GM12891 (cell line): ENCODE results near the gene GJD3.

Experiments
- DNase-seq: peaks from one replicate; pipeline ENCODE4 v3.0.0; 2011; ENCODE audit warnings: low spot score; ENCODE audit not compliant: insufficient read length
- FAIRE-seq: peaks from 2 replicates; lab custom pipeline; 2011; peaks lifted over from hg19 to GRCh38; lab: Jason Lieb, UNC
- PAX5 ChIP-seq: IDR thresholded peaks from 2 replicates; pipeline ENCODE4 v1.6.1; 2011; ENCODE audit warnings: low read length, moderate library complexity, mild to moderate bottlenecking; ENCODE audit not compliant: insufficient read depth, severe bottlenecking
- POLR2A ChIP-seq: IDR thresholded peaks from 2 replicates; pipeline ENCODE4 v1.6.1; 2011; ENCODE audit warnings: low read depth, low read length, control low read depth
- POLR2AphosphoS5 ChIP-seq: IDR thresholded peaks from 2 replicates; pipeline ENCODE4 v1.6.1; 2011; ENCODE audit warnings: low read depth, low read length, control low read depth
- POU2F2 ChIP-seq: IDR thresholded peaks from 2 replicates; pipeline ENCODE4 v1.6.1; 2011; ENCODE audit warnings: low read depth, mild to moderate bottlenecking, control low read depth, low read length, moderate library complexity
- SPI1 ChIP-seq: IDR thresholded peaks from 2 replicates; pipeline ENCODE4 v1.6.1; 2011; ENCODE audit warnings: low read depth, low read length, control low read depth
- TAF1 ChIP-seq: IDR thresholded peaks from 2 replicates; pipeline ENCODE4 v1.6.1; 2011; ENCODE audit warnings: low read depth, low read length, control low read depth

Gene GJD3

DNA sequence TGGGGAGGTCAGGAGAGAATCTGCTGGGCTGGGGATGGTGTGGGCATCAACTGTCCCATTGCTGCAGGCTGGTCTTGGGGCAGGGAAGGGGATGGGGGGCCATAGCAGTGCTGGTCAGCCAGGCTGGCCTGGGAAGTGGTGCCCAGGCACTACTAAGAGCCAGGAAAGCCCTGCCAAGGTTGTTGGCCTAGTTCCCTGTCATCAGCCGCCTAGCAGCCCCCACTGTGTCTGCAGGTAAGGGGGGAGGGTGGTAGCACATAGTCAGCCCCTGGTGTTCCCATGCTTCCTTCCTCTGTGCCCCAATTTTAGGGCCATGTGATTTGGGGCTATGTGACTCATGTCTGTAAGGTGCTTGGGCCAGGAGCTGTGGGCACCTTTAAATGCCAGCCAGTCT is 17.8 kb downstream of the GJD3 start:
- DNase-seq: no peak
- FAIRE-seq: no peak
- no peak for TF ChIP-seq PAX5
- TF ChIP-seq POU2F2: no peak
- TF ChIP-seq TAF1: no peak
- no peak for TF ChIP-seq POLR2AphosphoS5
- TF ChIP-seq SPI1: no peak
- TF ChIP-seq POLR2A: no peak

DNA sequence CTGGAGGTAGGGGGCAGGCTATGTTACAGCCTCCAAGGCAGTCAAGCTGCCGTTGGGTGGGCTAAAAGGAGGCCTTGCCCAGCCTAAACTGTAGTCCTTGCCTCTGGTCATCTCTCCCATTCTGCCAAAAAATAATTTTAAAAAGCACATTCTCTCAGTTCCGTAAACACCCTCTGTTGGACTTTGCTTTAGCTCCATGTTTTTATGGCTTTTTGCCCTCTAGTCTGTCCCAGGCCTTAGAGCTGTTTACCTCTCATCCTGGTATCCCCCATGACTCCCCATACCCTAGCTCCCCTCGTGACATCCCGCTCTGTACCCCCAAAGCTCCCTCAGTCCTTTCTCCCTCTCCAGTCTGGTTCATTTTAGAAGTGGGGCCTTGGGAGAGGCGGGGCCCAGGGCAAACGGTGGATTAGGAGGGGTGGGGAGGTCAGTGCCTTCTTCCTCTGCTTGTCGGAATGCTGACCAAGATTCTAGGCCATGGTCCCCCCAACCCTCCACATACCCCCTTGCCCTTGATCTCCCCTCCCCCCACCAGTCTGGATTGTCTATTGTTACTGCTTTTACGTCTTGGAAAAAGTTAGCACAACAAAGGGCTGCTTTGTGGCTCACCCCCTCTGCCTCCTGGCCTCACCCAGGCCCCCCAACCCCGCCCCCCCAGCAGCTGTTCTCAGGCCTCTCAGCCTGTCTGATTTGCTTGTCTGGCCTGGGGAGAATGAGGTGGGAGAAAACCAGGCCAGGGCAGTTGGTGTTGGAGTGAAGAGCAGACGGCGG is 18.4 kb downstream of the GJD3 start:
- FAIRE-seq (no peak), DNase-seq (no peak)
- TF ChIP-seq TAF1 (no peak), POU2F2 (no peak), SPI1 (no peak), POLR2AphosphoS5 (no peak), POLR2A (no peak), PAX5 (no peak)

DNA sequence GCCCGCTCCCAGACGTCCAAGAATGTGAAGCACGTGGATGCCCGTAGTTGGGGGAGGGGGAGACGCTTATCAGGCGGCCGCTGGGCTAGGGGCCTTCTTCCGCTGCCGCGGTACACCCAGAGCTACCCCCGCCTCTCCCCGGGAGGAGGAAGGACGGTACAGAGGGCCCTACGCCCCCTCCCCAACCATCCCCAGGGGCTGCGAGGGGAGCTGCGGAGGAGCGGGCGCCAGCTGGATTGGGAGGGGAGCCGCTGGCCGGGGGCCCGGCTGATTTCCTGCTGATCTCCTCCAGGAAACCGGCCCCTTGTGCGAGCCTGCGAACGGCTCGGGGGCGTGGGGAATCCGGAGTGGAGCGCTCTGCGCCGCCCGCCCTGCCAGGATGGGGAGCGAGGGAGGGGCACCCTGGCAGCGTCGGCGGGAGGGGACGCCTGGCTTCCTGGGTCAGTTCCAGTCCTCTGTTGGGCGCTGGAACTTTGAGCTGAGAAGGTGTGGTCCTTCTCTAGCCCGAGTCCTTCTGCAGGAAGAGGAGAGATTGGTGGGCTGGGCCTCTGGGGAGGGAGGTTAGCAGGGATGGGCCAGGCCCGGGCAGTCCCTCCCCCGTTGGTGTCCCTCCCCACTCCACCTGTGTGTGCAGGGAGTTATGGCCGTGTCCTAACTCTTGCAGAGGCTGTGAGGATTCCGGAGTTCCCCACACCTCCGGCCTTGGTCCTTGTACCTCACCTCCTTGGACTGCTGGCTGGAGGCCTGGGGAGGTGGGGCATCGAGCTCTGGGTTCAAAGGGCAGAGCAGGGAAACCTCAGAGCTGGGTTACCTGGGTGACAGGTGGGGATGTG is 19.2 kb downstream of the GJD3 start:
- FAIRE-seq: no peak
- no peak for TF ChIP-seq TAF1
- no peak for TF ChIP-seq PAX5
- TF ChIP-seq POLR2AphosphoS5: no peak
- TF ChIP-seq POLR2A: no peak
- TF ChIP-seq SPI1: no peak
- no peak for TF ChIP-seq POU2F2
- DNase-seq: no peak

DNA sequence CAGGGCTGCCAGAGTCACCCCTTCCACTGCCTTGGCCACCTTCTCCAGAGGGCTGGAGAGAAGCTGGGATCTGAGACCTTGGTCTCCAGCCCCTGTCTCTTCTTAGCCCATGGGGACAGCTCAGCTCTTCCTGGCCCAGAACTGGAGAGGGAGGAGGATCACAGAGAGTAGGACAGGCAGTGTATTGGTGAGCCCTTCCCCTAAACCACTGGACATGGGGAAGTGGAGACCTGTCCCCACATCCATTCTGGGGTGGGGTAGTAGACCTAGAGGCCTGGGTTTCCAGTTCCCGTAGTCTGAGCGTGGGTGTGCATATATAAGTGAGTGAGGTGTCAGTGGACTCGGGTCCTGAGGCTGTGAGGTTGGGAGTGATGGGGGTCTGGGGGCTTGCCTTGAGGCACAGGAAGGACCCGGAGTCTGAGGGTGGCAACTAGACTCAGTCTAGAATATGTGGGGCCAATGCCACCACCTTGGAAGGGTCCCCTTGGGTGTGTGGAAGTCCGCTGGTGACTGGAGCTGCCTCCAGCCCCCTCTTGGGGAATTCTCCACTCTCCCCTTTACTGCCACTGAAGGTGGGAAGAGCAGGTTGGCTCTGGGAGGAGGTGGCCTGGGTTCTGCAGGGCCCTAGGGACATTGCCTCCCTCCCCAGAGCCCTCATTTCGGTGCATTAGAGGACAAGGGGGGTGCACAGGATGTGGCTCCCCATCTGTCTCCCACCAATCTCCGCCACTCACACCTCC is 19.9 kb downstream of the GJD3 start:
- TF ChIP-seq POLR2AphosphoS5: no peak
- TF ChIP-seq SPI1: peak; percentile 44; the same call in 1 of the 2 replicates
- no peak for TF ChIP-seq POLR2A
- TF ChIP-seq POU2F2: no peak
- TF ChIP-seq PAX5: no peak
- no peak for TF ChIP-seq TAF1
- DNase-seq (no peak), FAIRE-seq (no peak)

DNA sequence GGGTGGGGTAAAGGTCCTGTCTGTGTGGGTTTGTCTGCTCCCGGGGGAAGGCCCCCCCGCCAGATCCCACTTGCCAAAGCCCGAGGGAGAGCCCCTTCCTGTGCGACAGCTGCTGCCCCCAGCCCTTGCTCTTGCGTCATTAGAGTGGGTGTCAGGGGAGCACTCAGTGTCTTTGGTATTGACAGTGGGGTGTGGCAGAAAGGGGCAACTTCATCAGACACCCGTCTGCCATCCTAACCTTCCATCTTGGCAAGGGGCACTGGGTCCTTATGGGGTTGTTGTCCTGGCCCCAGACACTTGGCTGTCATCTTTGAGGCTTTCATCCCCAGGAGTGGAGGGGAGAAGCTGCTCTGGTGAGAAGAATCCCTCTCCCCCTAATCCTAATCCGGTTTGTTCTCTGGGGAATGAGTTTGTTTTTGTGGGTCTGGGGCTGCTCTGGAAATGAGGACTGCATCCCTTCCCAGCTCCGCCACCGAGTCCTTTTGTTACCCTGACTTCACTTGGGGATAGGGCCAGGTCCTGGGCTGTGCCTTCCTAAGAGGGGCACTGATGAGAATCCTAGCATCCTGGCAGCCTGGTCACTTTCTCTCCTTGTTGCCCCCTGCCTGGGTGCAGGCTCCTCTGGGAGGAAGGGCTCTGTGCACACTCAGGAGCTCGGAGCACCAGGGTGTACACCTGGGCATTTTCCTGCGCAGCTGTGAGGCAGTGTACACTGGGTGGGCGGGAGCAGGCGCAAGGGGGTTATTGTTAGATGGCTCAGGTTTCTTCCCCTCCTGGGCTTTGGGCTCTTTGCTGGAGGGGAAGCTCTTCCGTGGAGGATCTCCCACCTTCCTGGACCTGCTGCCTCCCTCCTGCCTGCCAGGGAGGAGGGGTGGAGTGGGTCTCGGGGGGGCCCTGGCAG is 21.1 kb downstream of the GJD3 start:
- FAIRE-seq (no peak), DNase-seq (no peak)
- TF ChIP-seq SPI1 (no peak), TAF1 (no peak), POU2F2 (no peak), POLR2A (no peak), POLR2AphosphoS5 (no peak), PAX5 (no peak)

DNA sequence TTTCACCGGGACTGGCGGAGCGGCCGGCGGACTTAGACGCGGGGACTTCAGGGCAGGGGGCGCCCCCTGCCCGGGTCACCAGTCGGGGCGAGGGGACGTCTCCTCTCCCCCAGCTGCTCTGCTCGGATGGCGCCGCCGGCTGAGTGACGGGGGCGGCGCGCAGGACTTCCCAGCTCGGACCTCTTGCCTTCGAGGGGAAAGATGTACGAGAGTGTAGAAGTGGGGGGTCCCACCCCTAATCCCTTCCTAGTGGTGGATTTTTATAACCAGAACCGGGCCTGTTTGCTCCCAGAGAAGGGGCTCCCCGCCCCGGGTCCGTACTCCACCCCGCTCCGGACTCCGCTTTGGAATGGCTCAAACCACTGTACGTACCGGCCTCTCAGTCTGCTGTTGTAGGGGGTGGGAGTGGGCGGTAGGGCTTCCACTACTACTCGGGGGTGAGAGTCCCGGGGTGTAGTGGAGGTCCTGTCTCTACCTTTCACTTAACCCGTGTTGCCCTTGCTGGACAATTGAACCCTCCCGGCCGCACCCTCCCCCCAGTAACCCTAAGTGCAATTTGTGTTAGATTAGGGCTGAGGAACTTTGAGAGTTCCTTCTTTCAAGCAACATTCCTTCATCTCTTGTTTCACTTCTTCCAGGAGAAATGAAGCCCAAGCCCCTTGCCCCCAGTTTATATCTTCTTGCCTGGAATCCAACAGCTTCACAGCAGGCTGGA is 21.9 kb downstream of the GJD3 start:
- no peak for TF ChIP-seq POLR2A
- TF ChIP-seq TAF1: no peak
- TF ChIP-seq POU2F2: no peak
- TF ChIP-seq SPI1: no peak
- no peak for TF ChIP-seq POLR2AphosphoS5
- no peak for TF ChIP-seq PAX5
- no peak for DNase-seq
- no peak for FAIRE-seq

DNA sequence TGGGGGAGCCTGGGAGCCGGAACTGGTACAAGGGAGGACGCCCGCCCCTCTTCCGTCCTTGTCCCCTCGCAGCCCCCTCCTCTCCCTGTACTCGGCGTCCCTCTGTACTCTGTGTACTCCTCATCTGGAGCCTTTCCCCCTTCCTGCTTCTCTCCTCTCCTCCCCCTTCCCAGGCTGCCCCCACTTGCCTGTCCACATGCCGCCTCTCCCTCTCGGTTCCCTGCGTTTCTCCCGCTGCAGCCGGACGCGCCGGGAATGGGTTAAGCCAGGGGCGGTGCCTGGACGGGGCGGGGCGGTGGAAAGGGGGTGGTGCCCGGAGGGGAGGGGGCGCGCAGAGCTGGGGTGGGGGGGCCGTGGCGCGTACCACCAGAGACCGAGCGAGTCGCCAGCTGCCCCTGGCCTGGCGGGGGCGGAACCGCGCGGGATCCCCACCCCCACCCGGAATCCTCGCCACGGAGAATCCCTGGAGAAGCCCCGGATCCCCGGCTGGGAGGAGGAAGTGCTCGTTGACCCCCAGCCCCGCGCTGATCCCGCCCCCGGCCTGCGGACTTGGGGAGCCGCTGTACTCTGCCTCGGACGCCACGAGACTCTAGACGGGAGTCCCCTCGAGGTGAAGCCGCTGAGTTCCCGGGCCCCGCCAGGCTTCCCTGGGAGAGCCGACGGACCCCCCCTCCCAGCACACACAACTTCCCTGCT is 22.6 kb downstream of the GJD3 start:
- DNase-seq (no peak), FAIRE-seq (no peak)
- no peak for TF ChIP-seq POU2F2
- no peak for TF ChIP-seq POLR2AphosphoS5
- no peak for TF ChIP-seq TAF1
